IMR-90 (cell line): ENCODE data around the gene ATP5ME. TPM values are rescaled to one million over a fixed set of nuclear protein-coding genes. Genes with fewer than 3 reads are reported as not detected.

Experiments
- ATAC-seq: fragments of 200-7000 bp; cut with Tn5 transposase; 2 replicates; pipeline ENCODE4 v1.9.1; 2020; ENCODE audit warnings: low read depth, mild to moderate bottlenecking, moderate library complexity
- BruUV-seq: library from RNA; stranded (reverse); fragments of 400-500 nt; replicated peaks from 2 replicates; lab custom pipeline; 2021; lab: Mats Ljungman, UMichigan
- CTCF ChIA-PET: fragments of 300-600 bp; formaldehyde crosslinking; extraction: SDS; loops from one replicate; lab custom pipeline; 2021; ENCODE audit warnings: antibody characterized with exemption; lab: Yijun Ruan, JAX
- POLR2A ChIA-PET: fragments of 300-600 bp; sonication (Branson Sonifier 250); formaldehyde crosslinking; loops from one replicate; lab custom pipeline; 2022; ENCODE audit warnings: antibody characterized with exemption; ENCODE audit not compliant: unreplicated experiment; lab: Charles Lee
- DNase-seq: peaks from one replicate; pipeline ENCODE4 v3.0.0; 2013
- H2AFZ ChIP-seq: replicated peaks from 2 replicates; pipeline ENCODE3; 2013; ENCODE audit warnings: low read length, mild to moderate bottlenecking; ENCODE audit not compliant: poor library complexity
- H2AK5ac ChIP-seq: 2 replicates; pipeline ENCODE4 v1.6.1; 2013; ENCODE audit warnings: low read depth, low read length, inconsistent platforms
- H2AK9ac ChIP-seq: replicated peaks from 2 replicates; pipeline ENCODE3; 2013; ENCODE audit warnings: mild to moderate bottlenecking, low read depth, low read length, moderate library complexity; ENCODE audit not compliant: poor library complexity
- H2BK120ac ChIP-seq: 2 replicates; pipeline ENCODE4 v1.6.1; 2013; ENCODE audit warnings: low read depth, low read length, inconsistent platforms
- H2BK15ac ChIP-seq: 3 replicates; pipeline ENCODE4 v1.6.1; 2013; ENCODE audit warnings: low read depth, low read length, inconsistent platforms
- H2BK20ac ChIP-seq: 2 replicates; pipeline ENCODE4 v1.6.1; 2013; ENCODE audit warnings: low read depth, mild to moderate bottlenecking, inconsistent platforms, low read length, moderate library complexity
- H2BK5ac ChIP-seq: 2 replicates; pipeline ENCODE4 v1.6.1; 2013; ENCODE audit warnings: mild to moderate bottlenecking, low read depth, low read length, inconsistent platforms; ENCODE audit not compliant: poor library complexity, severe bottlenecking
- H3K14ac ChIP-seq: replicated peaks from 2 replicates; pipeline ENCODE4 v1.6.1; 2013; ENCODE audit warnings: low read depth, low read length, inconsistent platforms
- H3K18ac ChIP-seq: 2 replicates; pipeline ENCODE4 v1.6.1; 2013; ENCODE audit warnings: low read depth, low read length, control low read depth
- H3K23ac ChIP-seq: 2 replicates; pipeline ENCODE4 v1.6.1; 2013; ENCODE audit warnings: low read depth, low read length, inconsistent platforms
- H3K27ac ChIP-seq: 2 replicates; pipeline ENCODE4 v1.5.1; 2013; ENCODE audit warnings: mild to moderate bottlenecking, control low read depth, low read length; ENCODE audit not compliant: insufficient read depth
- H3K27me3 ChIP-seq: 2 replicates; pipeline ENCODE4 v1.6.1; 2013; ENCODE audit warnings: low read length; ENCODE audit not compliant: control insufficient read depth, insufficient read depth
- H3K36me3 ChIP-seq: 2 replicates; pipeline ENCODE4 v1.6.1; 2013; ENCODE audit warnings: low read length, mixed read lengths; ENCODE audit not compliant: control insufficient read depth, insufficient read depth
- H3K4ac ChIP-seq: 2 replicates; pipeline ENCODE4 v1.6.1; 2013; ENCODE audit warnings: low read depth, low read length, inconsistent platforms
- H3K4me1 ChIP-seq: 2 replicates; pipeline ENCODE4 v1.6.1; 2013; ENCODE audit warnings: low read length, mixed read lengths; ENCODE audit not compliant: control insufficient read depth, insufficient read depth
- H3K4me2 ChIP-seq: 2 replicates; pipeline ENCODE4 v1.6.1; 2013; ENCODE audit warnings: low read depth, mild to moderate bottlenecking, control low read depth, low read length, moderate library complexity
- H3K4me3 ChIP-seq: 2 replicates; pipeline ENCODE4 v1.5.1; 2013; ENCODE audit warnings: low read depth, mild to moderate bottlenecking, control low read depth, low read length, moderate library complexity; ENCODE audit not compliant: insufficient read depth
- H3K56ac ChIP-seq: 2 replicates; pipeline ENCODE4 v1.6.1; 2013; ENCODE audit warnings: low read length, inconsistent platforms; ENCODE audit not compliant: insufficient read depth; ENCODE audit errors: extremely low read depth
- H3K79me1 ChIP-seq, 2 experiments: 2 replicates each; pipeline ENCODE4 v1.6.1; 2013; ENCODE audit warnings: low read length in 2 of 2, inconsistent platforms in 1 of 2, low read depth in 1 of 2
- H3K9ac ChIP-seq: 2 replicates; pipeline ENCODE4 v1.6.1; 2013; ENCODE audit warnings: low read depth, low read length, control low read depth
- H3K9me1 ChIP-seq: 2 replicates; pipeline ENCODE4 v1.6.1; 2013; ENCODE audit warnings: low read length, inconsistent platforms; ENCODE audit not compliant: insufficient read depth
- H3K9me3 ChIP-seq: 2 replicates; pipeline ENCODE4 v1.6.1; 2013; ENCODE audit warnings: low read length; ENCODE audit not compliant: control insufficient read depth, insufficient read depth
- H4K20me1 ChIP-seq: 2 replicates; pipeline ENCODE4 v1.6.1; 2013; ENCODE audit warnings: low read length, inconsistent platforms; ENCODE audit not compliant: insufficient read depth
- H4K5ac ChIP-seq: 2 replicates; pipeline ENCODE4 v1.6.1; 2013; ENCODE audit warnings: mild to moderate bottlenecking, low read depth, low read length, control low read depth
- H4K8ac ChIP-seq, 2 experiments: 2 replicates each; pipeline ENCODE4 v1.6.1; 2013; ENCODE audit warnings: low read depth in 2 of 2, low read length in 2 of 2, control low read depth in 1 of 2, inconsistent platforms in 1 of 2
- H4K91ac ChIP-seq: 2 replicates; pipeline ENCODE4 v1.6.1; 2013; ENCODE audit warnings: low read depth, low read length, inconsistent platforms; ENCODE audit not compliant: insufficient read depth
- BHLHE40 ChIP-seq: fragments of 150-350 bp; IDR thresholded peaks from 2 replicates; pipeline ENCODE4 v1.6.1; 2016; ENCODE audit warnings: mild to moderate bottlenecking, low read depth, low read length
- CEBPB ChIP-seq: IDR thresholded peaks from 2 replicates; pipeline ENCODE4 v1.6.1; 2012; ENCODE audit warnings: low read depth, low read length, improper control_type of control experiment
- CHD1 ChIP-seq: IDR thresholded peaks from 2 replicates; pipeline ENCODE4 v1.6.1; 2012; ENCODE audit warnings: low read depth, low read length, improper control_type of control experiment
- CTCF ChIP-seq: conservative IDR thresholded peaks from 2 replicates; pipeline ENCODE4 v1.5.1; 2012; ENCODE audit warnings: mild to moderate bottlenecking, low read depth, low read length, improper control_type of control experiment
- ELK1 ChIP-seq: fragments of 150-350 bp; IDR thresholded peaks from 2 replicates; pipeline ENCODE4 v1.6.1; 2016; ENCODE audit warnings: low read depth, mild to moderate bottlenecking, low read length, moderate library complexity, borderline replicate concordance
- FOS ChIP-seq: fragments of 150-350 bp; IDR thresholded peaks from 2 replicates; pipeline ENCODE4 v1.6.1; 2016; ENCODE audit warnings: low read depth, low read length
- MAFK ChIP-seq: IDR thresholded peaks from 2 replicates; pipeline ENCODE4 v1.6.1; 2012; ENCODE audit warnings: low read depth, low read length, improper control_type of control experiment
- MAZ ChIP-seq: IDR thresholded peaks from 2 replicates; pipeline ENCODE4 v1.6.1; 2012; ENCODE audit warnings: low read depth, mild to moderate bottlenecking, low read length, improper control_type of control experiment, moderate library complexity, borderline replicate concordance
- MXI1 ChIP-seq: IDR thresholded peaks from 2 replicates; pipeline ENCODE4 v1.6.1; 2012; ENCODE audit warnings: low read depth, mild to moderate bottlenecking, low read length, moderate library complexity, borderline replicate concordance
- NFE2L2 ChIP-seq: fragments of 150-350 bp; IDR thresholded peaks from 2 replicates; pipeline ENCODE4 v1.6.1; 2016; ENCODE audit warnings: low read depth, mild to moderate bottlenecking, low read length
- POLR2A ChIP-seq: IDR thresholded peaks from 2 replicates; pipeline ENCODE4 v1.6.1; 2012; ENCODE audit warnings: mild to moderate bottlenecking, low read depth, low read length
- RAD21 ChIP-seq: IDR thresholded peaks from 2 replicates; pipeline ENCODE4 v1.6.1; 2012; ENCODE audit warnings: low read length, improper control_type of control experiment
- RCOR1 ChIP-seq: IDR thresholded peaks from 2 replicates; pipeline ENCODE4 v1.6.1; 2012; ENCODE audit warnings: mild to moderate bottlenecking, low read length, improper control_type of control experiment; ENCODE audit not compliant: insufficient replicate concordance
- RFX5 ChIP-seq: IDR thresholded peaks from 2 replicates; pipeline ENCODE4 v1.8.0; 2012; ENCODE audit warnings: low read depth, mild to moderate bottlenecking, low read length, moderate library complexity
- SMC3 ChIP-seq: fragments of 150-350 bp; IDR thresholded peaks from 2 replicates; pipeline ENCODE4 v1.6.1; 2016; ENCODE audit warnings: low read depth, mild to moderate bottlenecking, antibody characterized with exemption, low read length, moderate library complexity
- USF2 ChIP-seq: fragments of 150-350 bp; IDR thresholded peaks from 2 replicates; pipeline ENCODE4 v1.6.1; 2017; ENCODE audit warnings: mild to moderate bottlenecking, antibody characterized with exemption, low read length, low read depth
- WGBS, 2 experiments: methylation state at CpG; one replicate each; pipeline versions ENCODE4 v1.1.5 to v1.1.7; 2013; ENCODE audit warnings: missing lambda C conversion rate in 2 of 2; ENCODE audit not compliant: insufficient read length in 1 of 2; ENCODE audit errors: extremely low coverage in 2 of 2; 5-methylcytosine and 5-hydroxymethylcytosine counted together
- dilution Hi-C: fragments of 300-500 bp; cut with HindIII; formaldehyde crosslinking; loops from one replicate; pipeline ENCODE4 v1.14.3; 2018; ENCODE audit warnings: low sequenced_read_pairs; ENCODE audit not compliant: unreplicated experiment
- in situ Hi-C: fragments of 300-500 bp; cut with MboI; formaldehyde crosslinking; loops from 3 replicates; pipeline ENCODE4 v1.14.3; 2019; ENCODE audit warnings: low sequenced_read_pairs, inconsistent platforms, mixed read lengths
- intact Hi-C: fragments of 100-400 bp; cut with micrococcal nuclease; formaldehyde crosslinking; loops from 2 replicates; pipeline ENCODE4 v1.10.0; 2022
- polyA plus RNA-seq, 3 experiments: library from polyadenylated mRNA; depleted of rRNA; stranded (reverse); fragments of >200 nt; gene quantifications; 2 replicates each; pipeline ENCODE4 v1.2.3, GENCODE V29; 2012; ENCODE audit warnings: low replicate concordance in 1 of 3
- total RNA-seq: library from RNA; depleted of rRNA; stranded (reverse); fragments of >200 nt; gene quantifications from 2 replicates; pipeline ENCODE4 v1.2.3, GENCODE V29; 2012

The ATP5ME gene
- total and polyA plus RNA-seq, 2 of the 4 experiments (the other 2 are of a cell fraction): 39.3 to 603 TPM

GRCh38 chr4:646460-646859 lies 27.6 kb downstream of the ATP5ME start:
- no peaks in the 10 kb centered on the region for H3K4me1 ChIP-seq
- H3K4ac ChIP-seq: no peak overlapping the region
- BruUV-seq: no TSS peak
- no peak overlapping the region for H4K8ac ChIP-seq
- POLR2A ChIA-PET: no interaction called here
- no peak overlapping the region for H2BK5ac ChIP-seq
- CTCF ChIA-PET: no interaction called here
- H3K27ac ChIP-seq: no peak overlapping the region
- H4K91ac ChIP-seq: no peak overlapping the region
- no peak overlapping the region for H2BK20ac ChIP-seq
- DNase-seq (no peak), ATAC-seq (no peak)
- WGBS, 2 experiments: 67% methylated on average over 27 of the region's 32 CpGs; no CpG with 5 or more reads in 1 of the 2 experiments
- no peak overlapping the region for H3K18ac ChIP-seq
- intact Hi-C loops: no loop called here
- no peak overlapping the region for H2AK9ac ChIP-seq
- no peak overlapping the region for H2BK15ac ChIP-seq
- H3K36me3 ChIP-seq: no peaks in the 10 kb centered on the region
- no peak overlapping the region for H2AK5ac ChIP-seq
- H3K56ac ChIP-seq: no peak overlapping the region
- no peak overlapping the region for H2AFZ ChIP-seq
- H3K27me3 ChIP-seq: peaks cover 5% of the 10 kb centered on the region; the same call in 1 of the 2 replicates
- H4K20me1 ChIP-seq: no peaks in the 10 kb centered on the region
- no peak overlapping the region for H2BK120ac ChIP-seq
- no peak overlapping the region for H4K5ac ChIP-seq
- peaks cover 3% of the 10 kb centered on the region for H3K9me3 ChIP-seq
- H3K9me1 ChIP-seq: no peaks in the 10 kb centered on the region
- dilution Hi-C loops: no loop called here
- no peak overlapping the region for H3K9ac ChIP-seq
- H3K4me3 ChIP-seq: no peak overlapping the region
- in situ Hi-C loops: no loop called here
- no peak overlapping the region for H3K4me2 ChIP-seq
- TF ChIP-seq RAD21 (no peak), POLR2A (no peak), FOS (no peak), USF2 (no peak), NFE2L2 (no peak), MAFK (no peak), CHD1 (no peak), CTCF (no peak), BHLHE40 (no peak), RCOR1 (no peak), CEBPB (no peak), MXI1 (no peak), SMC3 (no peak), ELK1 (no peak), MAZ (no peak), RFX5 (no peak)
- H3K23ac ChIP-seq: no peak overlapping the region
- no peak overlapping the region for H3K14ac ChIP-seq
- no peaks in the 10 kb centered on the region for H3K79me1 ChIP-seq
